ENCODE data around the gene KANK4.

DNA sequence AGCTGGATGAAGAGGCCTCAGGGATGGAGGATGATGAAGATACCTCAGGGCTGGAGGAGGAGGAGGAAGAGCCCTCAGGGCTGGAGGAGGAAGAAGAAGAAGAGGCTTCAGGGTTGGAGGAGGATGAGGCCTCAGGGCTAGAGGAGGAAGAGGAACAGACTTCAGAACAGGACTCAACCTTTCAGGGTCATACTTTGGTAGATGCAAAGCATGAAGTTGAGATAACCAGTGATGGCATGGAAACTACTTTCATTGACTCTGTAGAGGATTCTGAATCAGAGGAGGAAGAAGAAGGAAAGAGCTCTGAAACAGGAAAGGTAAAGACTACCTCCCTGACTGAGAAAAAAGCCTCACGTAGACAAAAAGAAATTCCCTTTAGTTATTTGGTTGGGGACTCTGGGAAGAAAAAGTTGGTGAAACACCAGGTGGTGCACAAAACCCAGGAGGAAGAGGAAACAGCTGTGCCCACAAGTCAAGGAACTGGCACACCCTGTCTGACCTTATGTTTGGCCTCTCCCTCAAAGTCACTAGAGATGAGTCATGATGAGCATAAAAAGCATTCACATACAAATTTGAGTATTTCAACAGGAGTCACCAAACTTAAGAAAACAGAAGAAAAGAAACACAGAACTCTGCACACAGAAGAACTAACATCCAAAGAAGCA lies 109.2 kb downstream of the KANK4 start:
- TF ChIP-seq, protein P1, sequence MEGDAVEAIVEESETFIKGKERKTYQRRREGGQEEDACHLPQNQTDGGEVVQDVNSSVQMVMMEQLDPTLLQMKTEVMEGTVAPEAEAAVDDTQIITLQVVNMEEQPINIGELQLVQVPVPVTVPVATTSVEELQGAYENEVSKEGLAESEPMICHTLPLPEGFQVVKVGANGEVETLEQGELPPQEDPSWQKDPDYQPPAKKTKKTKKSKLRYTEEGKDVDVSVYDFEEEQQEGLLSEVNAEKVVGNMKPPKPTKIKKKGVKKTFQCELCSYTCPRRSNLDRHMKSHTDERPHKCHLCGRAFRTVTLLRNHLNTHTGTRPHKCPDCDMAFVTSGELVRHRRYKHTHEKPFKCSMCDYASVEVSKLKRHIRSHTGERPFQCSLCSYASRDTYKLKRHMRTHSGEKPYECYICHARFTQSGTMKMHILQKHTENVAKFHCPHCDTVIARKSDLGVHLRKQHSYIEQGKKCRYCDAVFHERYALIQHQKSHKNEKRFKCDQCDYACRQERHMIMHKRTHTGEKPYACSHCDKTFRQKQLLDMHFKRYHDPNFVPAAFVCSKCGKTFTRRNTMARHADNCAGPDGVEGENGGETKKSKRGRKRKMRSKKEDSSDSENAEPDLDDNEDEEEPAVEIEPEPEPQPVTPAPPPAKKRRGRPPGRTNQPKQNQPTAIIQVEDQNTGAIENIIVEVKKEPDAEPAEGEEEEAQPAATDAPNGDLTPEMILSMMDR (IDR thresholded peaks at IDR 0.05): no peak
- no peak for TF ChIP-seq POLR2A (IDR thresholded peaks at IDR 0.05)
